MCF 10A (cell line): ENCODE measurements around the gene ENTPD5. TPM values are rescaled to one million over a fixed set of nuclear protein-coding genes. Genes with fewer than 3 reads are reported as not detected.

ENCODE experiments used
- BruUV-seq: library from RNA; stranded (reverse); fragments of 400-500 nt; replicated peaks from 2 replicates; lab custom pipeline; 2021; lab: Mats Ljungman, UMichigan
- CTCF ChIA-PET: fragments of 300-600 bp; sonication (Branson Sonifier 250); formaldehyde crosslinking; extraction: SDS; loops from one replicate; lab custom pipeline; 2021; ENCODE audit warnings: antibody characterized with exemption, inconsistent platforms; lab: Yijun Ruan, JAX
- POLR2A ChIA-PET: fragments of 300-600, 350-650 bp; sonication (Branson Sonifier 250); formaldehyde crosslinking; extraction: SDS; loops from one replicate; lab custom pipeline; 2020; ENCODE audit warnings: antibody characterized with exemption, inconsistent platforms; lab: Yijun Ruan, JAX
- DNase-seq: peaks from one replicate; pipeline ENCODE4 v3.0.0-alpha.2; 2018; ENCODE audit not compliant: unreplicated experiment
- H3K27ac Mint-ChIP-seq: one replicate; pipeline ENCODE4 v1.8.0; 2022; ENCODE audit warnings: mild to moderate bottlenecking, low read depth, mixed read lengths; ENCODE audit not compliant: unreplicated experiment
- H3K27me3 Mint-ChIP-seq: one replicate; pipeline ENCODE4 v1.8.0; 2022; ENCODE audit warnings: mixed read lengths; ENCODE audit not compliant: insufficient read depth, unreplicated experiment
- H3K36me3 Mint-ChIP-seq: one replicate; pipeline ENCODE4 v1.8.0; 2022; ENCODE audit warnings: mild to moderate bottlenecking, moderate library complexity, mixed read lengths; ENCODE audit not compliant: insufficient read depth, unreplicated experiment
- H3K4me1 Mint-ChIP-seq: one replicate; pipeline ENCODE4 v1.8.0; 2022; ENCODE audit warnings: mixed read lengths; ENCODE audit not compliant: insufficient read depth, unreplicated experiment
- H3K4me3 Mint-ChIP-seq: one replicate; pipeline ENCODE4 v1.8.0; 2022; ENCODE audit warnings: mild to moderate bottlenecking, moderate library complexity, mixed read lengths; ENCODE audit not compliant: unreplicated experiment
- H3K9me3 Mint-ChIP-seq: one replicate; pipeline ENCODE4 v1.8.0; 2022; ENCODE audit warnings: mixed read lengths; ENCODE audit not compliant: unreplicated experiment
- CTCF ChIP-seq: fragments of 200-600 bp; IDR thresholded peaks from one replicate; pipeline ENCODE4 v1.8.0; 2022; ENCODE audit warnings: antibody characterized with exemption, mild to moderate bottlenecking; ENCODE audit not compliant: unreplicated experiment
- intact Hi-C: fragments of 100-400 bp; cut with micrococcal nuclease; formaldehyde crosslinking; loops from 2 replicates; pipeline ENCODE4 v1.14.1; 2022
- total RNA-seq: library from RNA; stranded (reverse); gene quantifications from 2 replicates; pipeline ENCODE4 v1.2.3, GENCODE V29; 2022

ENTPD5 gene
- total RNA-seq, 1 experiment from 2014 or later: 13.9 TPM

DNA sequence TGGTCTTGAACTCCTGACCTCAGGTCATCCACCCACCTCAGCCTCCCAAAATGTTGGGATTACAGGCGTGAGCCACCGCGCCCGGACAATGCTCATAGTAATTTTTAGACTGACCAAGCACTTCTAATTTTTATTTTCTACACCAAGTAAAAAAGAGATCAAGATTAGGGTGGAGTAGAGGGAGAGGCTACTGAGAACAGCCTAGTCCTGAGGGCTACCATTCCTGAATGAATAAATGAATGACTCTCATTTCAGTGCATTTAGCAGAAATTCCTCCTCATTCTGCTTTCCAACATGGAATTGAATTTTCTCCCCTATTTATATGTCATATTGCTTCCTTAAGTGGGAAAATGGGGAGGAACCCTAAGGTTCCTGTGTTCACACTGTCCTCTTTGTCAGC is 26.4 kb upstream of the ENTPD5 start:
- H3K4me1 Mint-ChIP-seq: no peaks in the 10 kb centered on the region
- no peaks in the 10 kb centered on the region for H3K9me3 Mint-ChIP-seq
- no peak overlapping the region for H3K27ac Mint-ChIP-seq
- no peaks in the 10 kb centered on the region for H3K27me3 Mint-ChIP-seq
- intact Hi-C loops: no loop called here
- DNase-seq: no peak
- no peaks in the 10 kb centered on the region for H3K36me3 Mint-ChIP-seq
- no peak overlapping the region for H3K4me3 Mint-ChIP-seq
- CTCF ChIA-PET: no interaction called here
- no peak for TF ChIP-seq CTCF
- POLR2A ChIA-PET: no interaction called here
- no TSS peak for BruUV-seq

DNA sequence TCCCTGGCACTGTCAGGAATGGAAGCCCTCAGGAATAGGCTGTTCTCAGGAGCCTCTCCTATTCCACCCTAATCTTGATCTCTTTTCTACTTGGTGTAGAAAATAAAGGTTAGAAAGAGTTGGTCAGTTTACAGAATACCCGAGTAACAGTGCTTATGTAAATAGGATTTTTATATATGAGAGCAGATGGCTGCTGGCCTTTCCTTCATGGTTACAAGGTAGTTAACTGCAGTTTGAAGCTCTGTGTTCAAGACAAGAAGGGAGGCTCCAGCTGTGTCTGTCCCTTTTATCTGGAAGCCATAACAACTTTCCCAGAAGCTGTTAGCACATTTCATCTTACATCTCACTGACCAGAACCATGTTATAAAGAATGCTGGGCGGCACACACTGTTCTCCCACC is 23.2 kb upstream of the ENTPD5 start:
- H3K36me3 Mint-ChIP-seq: no peaks in the 10 kb centered on the region
- TF ChIP-seq CTCF: no peak
- no peak overlapping the region for H3K4me3 Mint-ChIP-seq
- H3K27me3 Mint-ChIP-seq: no peaks in the 10 kb centered on the region
- POLR2A ChIA-PET: no interaction called here
- no peak for DNase-seq
- intact Hi-C loops: no loop called here
- CTCF ChIA-PET: no interaction called here
- H3K4me1 Mint-ChIP-seq: no peaks in the 10 kb centered on the region
- H3K27ac Mint-ChIP-seq: no peak overlapping the region
- no peaks in the 10 kb centered on the region for H3K9me3 Mint-ChIP-seq
- BruUV-seq: no TSS peak

DNA sequence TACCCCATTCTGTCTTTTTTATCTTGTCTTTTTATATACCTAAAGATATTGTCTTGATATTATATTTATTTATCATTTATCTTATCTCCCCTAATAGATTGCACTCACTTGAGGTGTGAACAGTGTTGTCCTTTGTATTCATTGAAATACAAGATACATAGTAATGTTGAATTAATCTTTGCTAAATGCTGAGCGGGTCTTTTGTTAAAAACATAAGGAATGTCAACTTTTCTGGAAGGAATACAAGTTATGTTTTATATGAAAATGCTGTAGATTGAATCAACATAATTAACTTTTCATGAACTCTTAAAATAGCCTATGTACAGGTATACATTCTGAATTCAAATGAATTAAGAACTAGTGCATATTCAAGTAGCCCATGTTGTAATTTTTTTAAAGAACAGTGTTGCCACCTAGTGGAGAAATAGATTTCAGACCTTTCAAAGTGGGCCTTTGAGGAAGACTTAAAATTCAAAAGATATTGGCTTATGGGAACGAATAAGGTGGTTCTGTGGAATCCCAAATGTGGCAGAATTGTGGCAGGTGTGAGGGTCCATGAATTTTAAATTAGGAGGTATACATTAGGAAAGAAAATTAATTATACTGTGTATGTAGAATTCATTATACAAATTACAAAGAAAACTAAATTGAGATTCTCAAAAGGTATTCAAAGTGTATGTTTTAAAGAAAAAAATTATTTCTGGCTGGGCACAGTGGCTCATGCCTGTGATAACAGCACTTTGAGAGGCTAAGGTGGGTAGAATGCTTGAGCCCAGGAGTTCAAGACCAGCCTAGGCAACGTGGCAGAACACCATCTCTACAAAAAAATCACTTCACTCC is 19.2 kb upstream of the ENTPD5 start:
- CTCF ChIA-PET: interaction anchor here (0.8 to 1.1 kb wide), 5 partner anchors 10 to 325 kb away, joined by 3 to 5 read pairs (median 3); no protein-coding TSS in a partner anchor
- Mint-ChIP-seq H3K4me1 (no peaks in the 10 kb centered on the region), H3K9me3 (no peaks in the 10 kb centered on the region), H3K36me3 (no peaks in the 10 kb centered on the region), H3K27me3 (no peaks in the 10 kb centered on the region), H3K4me3 (no peak overlapping the region), H3K27ac (no peak overlapping the region)
- intact Hi-C loops: loop anchor here (2.0 to 5.0 kb wide), 3 partner anchors 86 to 531 kb away; partner anchors contain the start of genes COQ6 and FAM161B
- POLR2A ChIA-PET: no interaction called here
- BruUV-seq: no TSS peak
- peak; percentile 65 for DNase-seq
- TF ChIP-seq CTCF: peak; percentile 76

GRCh38 chr14:74035556-74035955 is 16.5 kb upstream of the ENTPD5 start:
- H3K4me3 Mint-ChIP-seq: no peak overlapping the region
- H3K9me3 Mint-ChIP-seq: no peaks in the 10 kb centered on the region
- BruUV-seq: no TSS peak
- DNase-seq: no peak
- CTCF ChIA-PET: interaction anchor here (0.5 to 0.8 kb wide), 5 partner anchors 8 to 259 kb away, joined by 3 read pairs; no protein-coding TSS in a partner anchor
- no peaks in the 10 kb centered on the region for H3K27me3 Mint-ChIP-seq
- intact Hi-C loops: loop anchor here (5.0 kb wide), 2 partner anchors 83 to 528 kb away; partner anchors contain the start of genes COQ6 and FAM161B
- H3K36me3 Mint-ChIP-seq: no peaks in the 10 kb centered on the region
- no peak for TF ChIP-seq CTCF
- POLR2A ChIA-PET: interaction anchor here (0.9 kb wide), 1 partner anchor 18 kb away, joined by 3 read pairs; no protein-coding TSS in a partner anchor
- no peak overlapping the region for H3K27ac Mint-ChIP-seq
- H3K4me1 Mint-ChIP-seq: no peaks in the 10 kb centered on the region
